ENCODE data around the gene HUNK.

HUNK gene

GRCh38 chr21:31917108-31917507 lies 44.3 kb downstream of the HUNK start:
- TF ChIP-seq CTCF (IDR thresholded peaks at IDR 0.05; ENCODE audit: low read depth, low read length) (no peak), POLR2A (IDR thresholded peaks at IDR 0.05; ENCODE audit: extremely low read depth, insufficient read length) (no peak), MAX (IDR thresholded peaks at IDR 0.05; ENCODE audit: low read depth, low read length) (no peak), MYC (IDR thresholded peaks at IDR 0.05; ENCODE audit: low read depth, low read length) (no peak)
- no peak overlapping the region for H3K4me3 ChIP-seq (ENCODE audit: low read depth, low read length)

GRCh38 chr21:31918250-31918775 lies 45.5 kb downstream of the HUNK start:
- H3K4me3 ChIP-seq (ENCODE audit: low read depth, low read length) = no peak overlapping the region
- no peak for DNase-seq (ENCODE audit: low read depth)
- no peak for TF ChIP-seq POLR2A (IDR thresholded peaks at IDR 0.05; ENCODE audit: extremely low read depth, insufficient read length)
- no peak for TF ChIP-seq MYC (IDR thresholded peaks at IDR 0.05; ENCODE audit: low read depth, low read length)
- TF ChIP-seq MAX (IDR thresholded peaks at IDR 0.05; ENCODE audit: low read depth, low read length) = no peak
- no peak for TF ChIP-seq CTCF (IDR thresholded peaks at IDR 0.05; ENCODE audit: low read depth, low read length)

More at GRCh38 chr21:31917108-31917507, 44.3 kb downstream of the HUNK start:
- peak; percentile 14 for DNase-seq (ENCODE audit: low read depth)

- no peak overlapping the region for H3K4me3 ChIP-seq (ENCODE audit: low read depth, low read length)
- TF ChIP-seq POLR2A (IDR thresholded peaks at IDR 0.05; ENCODE audit: extremely low read depth, insufficient read length) (no peak), MAX (IDR thresholded peaks at IDR 0.05; ENCODE audit: low read depth, low read length) (no peak), MYC (IDR thresholded peaks at IDR 0.05; ENCODE audit: low read depth, low read length) (no peak), CTCF (IDR thresholded peaks at IDR 0.05; ENCODE audit: low read depth, low read length) (no peak)
- DNase-seq (ENCODE audit: low read depth) = no peak
Measured at GRCh38 chr21:31920275-31920674, 47.5 kb downstream of the HUNK start.

GRCh38 chr21:31921079-31921478 lies 48.3 kb downstream of the HUNK start:
- no peak overlapping the region for H3K4me3 ChIP-seq (ENCODE audit: low read depth, low read length)
- no peak for TF ChIP-seq MAX (IDR thresholded peaks at IDR 0.05; ENCODE audit: low read depth, low read length)
- TF ChIP-seq MYC (IDR thresholded peaks at IDR 0.05; ENCODE audit: low read depth, low read length) = no peak
- TF ChIP-seq CTCF (IDR thresholded peaks at IDR 0.05; ENCODE audit: low read depth, low read length) = no peak
- DNase-seq (ENCODE audit: low read depth) = no peak

GRCh38 chr21:31922881-31923280 lies 50.1 kb downstream of the HUNK start:
- no peak for DNase-seq (ENCODE audit: low read depth)
- no peak overlapping the region for H3K4me3 ChIP-seq (ENCODE audit: low read depth, low read length)
- no peak for TF ChIP-seq MAX (IDR thresholded peaks at IDR 0.05; ENCODE audit: low read depth, low read length)
- TF ChIP-seq POLR2A (IDR thresholded peaks at IDR 0.05; ENCODE audit: extremely low read depth, insufficient read length) = no peak
- no peak for TF ChIP-seq MYC (IDR thresholded peaks at IDR 0.05; ENCODE audit: low read depth, low read length)
- TF ChIP-seq CTCF (IDR thresholded peaks at IDR 0.05; ENCODE audit: low read depth, low read length) = no peak
